Liver (tissue), 9 donors: ENCODE results near the gene HUNK. TPM values are rescaled to one million over a fixed set of nuclear protein-coding genes. Genes with fewer than 3 reads are reported as not detected.

Source experiments
- DNase-seq: peaks from one replicate; pipeline ENCODE4 v3.0.0-alpha.2; 2017; ENCODE audit warnings: low spot score
- H3K27ac ChIP-seq, 2 donors: one replicate each; pipeline ENCODE4 v1.7.0; 2013; ENCODE audit warnings: inconsistent platforms in 2 of 2, low read length in 2 of 2, control low read depth in 1 of 2, low read depth in 1 of 2, mild to moderate bottlenecking in 1 of 2
- H3K27me3 ChIP-seq, 4 donors: one replicate each; pipeline versions ENCODE4 v1.6.1 to v1.7.0; 2013; ENCODE audit warnings: low read length in 3 of 4, inconsistent platforms in 1 of 4, mild to moderate bottlenecking in 1 of 4, moderate library complexity in 1 of 4; ENCODE audit not compliant: control insufficient read depth in 4 of 4, insufficient read depth in 4 of 4
- H3K36me3 ChIP-seq, 4 donors: one replicate each; pipeline versions ENCODE4 v1.6.1 to v1.7.0; 2013; ENCODE audit warnings: low read length in 3 of 4, mild to moderate bottlenecking in 3 of 4, low read depth in 1 of 4, moderate library complexity in 1 of 4; ENCODE audit not compliant: control insufficient read depth in 4 of 4, insufficient read depth in 3 of 4
- H3K4me1 ChIP-seq, 4 donors: one replicate each; pipeline versions ENCODE4 v1.6.1 to v1.7.0; 2013; ENCODE audit warnings: low read length in 3 of 4, mild to moderate bottlenecking in 3 of 4, moderate library complexity in 1 of 4; ENCODE audit not compliant: control insufficient read depth in 4 of 4, insufficient read depth in 4 of 4
- H3K4me3 ChIP-seq, 3 donors: one replicate each; pipeline versions ENCODE4 v1.6.1 to v1.7.0; 2013; ENCODE audit warnings: low read length in 3 of 3, control low read depth in 1 of 3, low read depth in 1 of 3, mild to moderate bottlenecking in 1 of 3
- H3K9ac ChIP-seq, 2 donors: one replicate each; pipeline ENCODE4 v1.7.0; 2013; ENCODE audit warnings: low read length in 2 of 2, mild to moderate bottlenecking in 2 of 2, moderate library complexity in 2 of 2, control low read depth in 1 of 2, low read depth in 1 of 2
- H3K9me3 ChIP-seq, 4 donors: one replicate each; pipeline versions ENCODE4 v1.6.1 to v1.7.0; 2013; ENCODE audit warnings: low read length in 3 of 4; ENCODE audit not compliant: control insufficient read depth in 4 of 4
- ATF3 ChIP-seq: IDR thresholded peaks from 2 replicates; pipeline ENCODE4 v1.6.1; 2016; ENCODE audit warnings: antibody characterized with exemption
- EGR1 ChIP-seq, 2 donors: IDR thresholded peaks; 2 replicates each; pipeline ENCODE4 v1.6.1; 2016 to 2018; ENCODE audit warnings: antibody characterized with exemption in 2 of 2, low read depth in 2 of 2
- FOXA1 ChIP-seq: IDR thresholded peaks from 2 replicates; pipeline ENCODE4 v1.6.1; 2016; ENCODE audit warnings: antibody characterized with exemption
- GABPA ChIP-seq, 2 donors: IDR thresholded peaks in 1 of 2; conservative IDR thresholded peaks in 1 of 2; 2 replicates each; pipeline ENCODE4 v1.6.1; 2016; ENCODE audit warnings: antibody characterized with exemption in 2 of 2, mild to moderate bottlenecking in 1 of 2, moderate library complexity in 1 of 2
- JUND ChIP-seq, 2 donors: IDR thresholded peaks; 2 replicates each; pipeline ENCODE4 v1.6.1; 2016; ENCODE audit warnings: antibody characterized with exemption in 2 of 2
- MAX ChIP-seq: IDR thresholded peaks from 2 replicates; pipeline ENCODE4 v1.6.1; 2016; ENCODE audit warnings: antibody characterized with exemption
- NR2F2 ChIP-seq: IDR thresholded peaks from 2 replicates; pipeline ENCODE4 v1.6.1; 2016; ENCODE audit warnings: antibody characterized with exemption
- RAD21 ChIP-seq, 2 donors: IDR thresholded peaks; 2 replicates each; pipeline ENCODE4 v1.6.1; 2016; ENCODE audit warnings: antibody characterized with exemption in 2 of 2, mild to moderate bottlenecking in 2 of 2
- REST ChIP-seq: IDR thresholded peaks from 2 replicates; pipeline ENCODE4 v1.6.1; 2016; ENCODE audit warnings: antibody characterized with exemption, mild to moderate bottlenecking
- RXRA ChIP-seq, 2 donors: IDR thresholded peaks; 2 replicates each; pipeline ENCODE4 v1.6.1; 2017 to 2018; ENCODE audit warnings: antibody characterized with exemption in 2 of 2, mild to moderate bottlenecking in 1 of 2
- YY1 ChIP-seq: IDR thresholded peaks from 2 replicates; pipeline ENCODE4 v1.6.1; 2016; ENCODE audit warnings: antibody characterized with exemption, mild to moderate bottlenecking
- ZBTB33 ChIP-seq: IDR thresholded peaks from 2 replicates; pipeline ENCODE4 v1.6.1; 2016; ENCODE audit warnings: antibody characterized with exemption
- WGBS: extraction: QIAGEN DNeasy Blood & Tissue Kit; methylation state at CpG from one replicate; pipeline ENCODE4 v1.1.7; 2013; 5-methylcytosine and 5-hydroxymethylcytosine counted together
- polyA plus RNA-seq, 2 donors: library from polyadenylated mRNA; stranded (reverse) in 1 of 2; unstranded in 1 of 2; fragments of 200-250 nt in 1 of 2; fragments of >200 nt in 1 of 2; fragmentation: Nextera tagmentation in 1 of 2; extraction: Ambion mirVana in 1 of 2; gene quantifications; one replicate each; pipeline versions ENCODE4 v1.2.1 to v1.2.3, GENCODE V29; 2013 to 2015
- total RNA-seq, 2 donors: library from RNA; depleted of rRNA; stranded (reverse); fragments of >200 nt; gene quantifications; one replicate each; pipeline ENCODE4 v1.2.3, GENCODE V29; 2014
- donor health status: healthy.
- donor health status: healthy.
- donor health status: healthy.
- donor health status: healthy.
- donor health status: healthy.

Gene HUNK
- total and polyA plus RNA-seq, 4 donors, result 0.11 to 0.92 (median 0.30) TPM

- H3K4me3 ChIP-seq, result no peak overlapping the region
- no peaks in the 10 kb centered on the region for H3K4me1 ChIP-seq
- no peak overlapping the region for H3K27ac ChIP-seq
- H3K27me3 ChIP-seq, result no peaks in the 10 kb centered on the region
- TF ChIP-seq ZBTB33, result no peak
- no peak for TF ChIP-seq FOXA1
- no peak for TF ChIP-seq MAX
- 84% methylated on average over 4 of the region's 4 CpGs for WGBS
- H3K9ac ChIP-seq, result no peak overlapping the region
- DNase-seq, result no peak
- H3K9me3 ChIP-seq, result no peaks in the 10 kb centered on the region
- peaks cover 0 to 18% (median 0%) of the 10 kb centered on the region in 4 donors for H3K36me3 ChIP-seq
Observed at GRCh38 chr21:31997191-31997590, 124.4 kb downstream of the HUNK start.

- Histone ChIP-seq H3K27me3 (no peaks in the 10 kb centered on the region), H3K27ac (no peak overlapping the region), H3K4me1 (no peaks in the 10 kb centered on the region), H3K9me3 (no peaks in the 10 kb centered on the region), H3K36me3 (peaks cover 0 to 18% (median 0%) of the 10 kb centered on the region in 4 donors), H3K9ac (no peak overlapping the region), H3K4me3 (no peak overlapping the region)
- no peak for DNase-seq
- WGBS, result 93% methylated on average over 12 of the region's 12 CpGs
- TF ChIP-seq RAD21 (IDR thresholded peaks at IDR 0.05) (no peak), FOXA1 (no peak), EGR1 (IDR thresholded peaks at IDR 0.05; ENCODE audit: low read depth in 2 of 2) (no peak), ATF3 (no peak), ZBTB33 (no peak), REST (no peak), JUND (IDR thresholded peaks at IDR 0.05) (no peak), NR2F2 (no peak), GABPA (IDR thresholded peaks at IDR 0.05 in 1 of 2, conservative IDR thresholded peaks at IDR 0.05 in 1 of 2) (no peak), YY1 (no peak), RXRA (IDR thresholded peaks at IDR 0.05) (no peak), MAX (no peak)
Observed at GRCh38 chr21:31999810-32000468, 127.1 kb downstream of the HUNK start.
